GM10248 (cell line): ENCODE data around the gene ALDH18A1.

Source experiments
- CTCF ChIA-PET: fragments of 300-600 bp; sonication (Branson Sonifier 250); formaldehyde crosslinking; extraction: SDS; loops from one replicate; lab custom pipeline; 2021; ENCODE audit warnings: antibody characterized with exemption; lab: Yijun Ruan, JAX
- POLR2A ChIA-PET: fragments of 350-650 bp; sonication (Branson Sonifier 250); formaldehyde crosslinking; extraction: SDS; loops from one replicate; lab custom pipeline; 2020; ENCODE audit warnings: antibody characterized with exemption; lab: Yijun Ruan, JAX
- DNase-seq: peaks from one replicate; pipeline ENCODE4 v3.0.0; 2012; ENCODE audit errors: extremely low spot score
- CTCF ChIP-seq: IDR thresholded peaks from 2 replicates; pipeline ENCODE4 v1.5.1; 2012; ENCODE audit warnings: mild to moderate bottlenecking, low read depth; ENCODE audit errors: extremely low read depth, missing control alignments, control extremely low read depth

Gene ALDH18A1

GRCh38 chr10:95653895-95654294 is 2.6 kb downstream of the ALDH18A1 start:
- POLR2A ChIA-PET, result interaction anchor here (0.6 kb wide), 1 partner anchor 159 kb away, joined by 3 read pairs; no protein-coding TSS in a partner anchor
- CTCF ChIA-PET, result interaction anchor here (1.1 kb wide), 1 partner anchor 211 kb away, joined by 3 read pairs; no protein-coding TSS in a partner anchor
- no peak for TF ChIP-seq CTCF
- DNase-seq, result no peak

- no peak for TF ChIP-seq CTCF
- no peak for DNase-seq
- POLR2A ChIA-PET, result no interaction called here
- CTCF ChIA-PET, result interaction anchor here (1.8 to 1.9 kb wide), 2 partner anchors 213 to 277 kb away, joined by 3 to 5 read pairs; no protein-coding TSS in a partner anchor
These were observed 5.0 kb downstream of the ALDH18A1 start for GRCh38 chr10:95651346-95652060.

GRCh38 chr10:95650232-95650631 is 6.3 kb downstream of the ALDH18A1 start:
- CTCF ChIA-PET, result interaction anchor here (1.9 kb wide), 1 partner anchor 215 kb away, joined by 5 read pairs; no protein-coding TSS in a partner anchor
- no peak for DNase-seq
- TF ChIP-seq CTCF, result no peak
- POLR2A ChIA-PET, result no interaction called here

- DNase-seq, result no peak
- no peak for TF ChIP-seq CTCF
- ChIA-PET POLR2A (no interaction called here), CTCF (no interaction called here)
These were observed 8.4 kb downstream of the ALDH18A1 start for GRCh38 chr10:95648138-95648537.

- ChIA-PET CTCF (no interaction called here), POLR2A (no interaction called here)
- DNase-seq, result no peak
- TF ChIP-seq CTCF, result no peak
These were observed 10.4 kb downstream of the ALDH18A1 start for GRCh38 chr10:95646160-95646559.

- ChIA-PET POLR2A (no interaction called here), CTCF (interaction anchor here (1.4 kb wide), 2 partner anchors 29 to 35 kb away, joined by 3 to 4 read pairs; no protein-coding TSS in a partner anchor)
- no peak for DNase-seq
- no peak for TF ChIP-seq CTCF
These were observed 11.6 kb downstream of the ALDH18A1 start for GRCh38 chr10:95644901-95645300.
